Measurements from ENCODE around the gene CDH22.

The CDH22 gene

DNA sequence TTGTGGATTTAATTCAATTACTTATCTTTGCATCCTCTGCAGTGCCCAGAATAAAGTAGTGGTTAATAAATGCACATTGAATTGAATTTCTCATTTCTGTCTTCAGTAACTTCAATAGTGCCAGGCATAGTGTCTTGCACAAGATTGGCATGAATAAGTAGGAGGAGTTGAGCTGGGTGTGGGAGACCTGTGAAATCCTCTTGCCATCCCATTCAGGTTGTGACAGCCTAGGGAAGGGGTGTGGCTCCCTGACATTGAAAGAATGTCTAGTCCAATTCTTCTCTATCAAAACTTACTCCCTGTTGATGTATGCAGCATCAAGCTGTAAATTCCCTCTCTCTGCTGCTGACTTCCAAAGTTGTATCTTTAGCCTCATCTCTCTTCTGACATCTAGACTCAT, 73.2 kb downstream of the CDH22 start:
- Mint-ChIP-seq H3K27ac (no peak overlapping the region), H3K36me3 (ENCODE audit: low read depth) (no peaks in the 10 kb centered on the region), H3K27me3 (ENCODE audit: low read depth) (peaks cover 45% of the 10 kb centered on the region), H3K4me1 (no peaks in the 10 kb centered on the region), H3K4me3 (no peak overlapping the region), H3K9me3 (no peaks in the 10 kb centered on the region)
- TF ChIP-seq, protein P1, sequence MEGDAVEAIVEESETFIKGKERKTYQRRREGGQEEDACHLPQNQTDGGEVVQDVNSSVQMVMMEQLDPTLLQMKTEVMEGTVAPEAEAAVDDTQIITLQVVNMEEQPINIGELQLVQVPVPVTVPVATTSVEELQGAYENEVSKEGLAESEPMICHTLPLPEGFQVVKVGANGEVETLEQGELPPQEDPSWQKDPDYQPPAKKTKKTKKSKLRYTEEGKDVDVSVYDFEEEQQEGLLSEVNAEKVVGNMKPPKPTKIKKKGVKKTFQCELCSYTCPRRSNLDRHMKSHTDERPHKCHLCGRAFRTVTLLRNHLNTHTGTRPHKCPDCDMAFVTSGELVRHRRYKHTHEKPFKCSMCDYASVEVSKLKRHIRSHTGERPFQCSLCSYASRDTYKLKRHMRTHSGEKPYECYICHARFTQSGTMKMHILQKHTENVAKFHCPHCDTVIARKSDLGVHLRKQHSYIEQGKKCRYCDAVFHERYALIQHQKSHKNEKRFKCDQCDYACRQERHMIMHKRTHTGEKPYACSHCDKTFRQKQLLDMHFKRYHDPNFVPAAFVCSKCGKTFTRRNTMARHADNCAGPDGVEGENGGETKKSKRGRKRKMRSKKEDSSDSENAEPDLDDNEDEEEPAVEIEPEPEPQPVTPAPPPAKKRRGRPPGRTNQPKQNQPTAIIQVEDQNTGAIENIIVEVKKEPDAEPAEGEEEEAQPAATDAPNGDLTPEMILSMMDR (IDR thresholded peaks at IDR 0.05; ENCODE audit: unreplicated experiment in 3 of 3): no peak

DNA sequence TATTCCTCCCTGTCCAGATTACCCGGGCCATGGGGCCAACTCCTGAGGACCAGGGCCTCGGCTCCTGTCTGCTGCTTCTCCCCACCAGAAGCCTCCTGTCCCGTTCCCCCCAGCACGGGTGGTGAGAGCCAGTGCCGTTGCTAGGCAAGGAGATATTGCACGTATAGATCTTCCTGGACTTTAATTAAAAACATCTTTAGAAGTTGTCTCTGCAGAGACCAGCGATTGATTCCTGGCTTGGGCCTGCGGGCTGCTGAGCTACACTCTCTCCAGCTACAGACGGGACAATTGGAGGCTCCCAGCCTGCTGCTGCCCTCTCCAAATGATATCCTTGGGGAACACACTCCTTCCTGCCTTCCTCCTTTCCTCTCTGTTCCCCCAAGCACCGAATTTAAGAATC, 74.6 kb downstream of the CDH22 start:
- Mint-ChIP-seq H3K9me3 (no peaks in the 10 kb centered on the region), H3K27me3 (ENCODE audit: low read depth) (peaks cover 50% of the 10 kb centered on the region), H3K36me3 (ENCODE audit: low read depth) (no peaks in the 10 kb centered on the region), H3K27ac (no peak overlapping the region), H3K4me1 (no peaks in the 10 kb centered on the region), H3K4me3 (no peak overlapping the region)
- TF ChIP-seq, protein P1 (IDR thresholded peaks at IDR 0.05; ENCODE audit: unreplicated experiment in 3 of 3): no peak

DNA sequence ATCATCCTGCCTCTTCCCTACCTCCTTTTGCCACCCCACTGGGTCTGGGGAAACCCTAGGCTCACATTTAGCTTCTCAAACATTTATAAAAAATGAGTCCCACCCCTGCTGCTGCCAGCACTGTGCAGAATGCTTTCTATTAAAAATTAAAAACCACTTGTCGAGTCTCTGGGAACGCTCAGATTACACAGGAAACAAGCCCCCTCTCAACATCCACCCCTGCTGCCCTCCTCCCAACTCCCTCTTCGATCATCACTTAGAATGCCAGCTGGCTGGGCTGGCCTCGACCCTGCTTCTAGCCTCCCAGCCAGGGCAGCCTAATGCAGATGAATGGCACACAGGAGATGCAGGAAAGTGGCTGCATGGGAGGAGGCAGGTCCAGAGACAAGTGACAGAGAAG, 75.8 kb downstream of the CDH22 start:
- Mint-ChIP-seq H3K4me3 (no peak overlapping the region), H3K4me1 (no peaks in the 10 kb centered on the region), H3K36me3 (ENCODE audit: low read depth) (no peaks in the 10 kb centered on the region), H3K27me3 (ENCODE audit: low read depth) (peaks cover 53% of the 10 kb centered on the region), H3K9me3 (no peaks in the 10 kb centered on the region), H3K27ac (no peak overlapping the region)
- TF ChIP-seq, protein P1 (IDR thresholded peaks at IDR 0.05; ENCODE audit: unreplicated experiment in 3 of 3): no peak

DNA sequence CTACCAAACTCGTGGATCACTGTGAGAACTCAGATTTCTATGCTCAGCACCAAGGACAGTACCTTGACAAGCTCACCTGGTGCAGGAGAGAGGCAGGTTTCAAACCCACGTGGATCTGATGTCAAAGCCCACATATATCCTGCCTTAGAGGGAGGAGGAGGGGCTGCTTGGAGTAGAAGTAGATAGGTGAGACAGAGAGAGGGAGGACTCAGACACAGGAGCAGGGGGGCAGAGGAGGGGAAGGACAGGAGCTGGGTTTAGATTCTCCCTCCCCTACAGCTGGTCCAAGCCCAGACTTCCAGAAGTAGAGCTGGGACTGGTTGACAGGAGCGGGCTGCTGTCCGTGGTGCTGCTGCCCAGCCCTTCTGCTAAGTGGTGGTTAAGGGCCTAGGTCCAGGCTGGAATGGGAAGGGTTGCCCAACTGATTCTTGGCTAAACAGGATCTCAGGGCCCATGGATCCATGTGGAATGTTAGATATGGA, 77.5 kb downstream of the CDH22 start:
- Mint-ChIP-seq H3K4me3 (no peak overlapping the region), H3K9me3 (no peaks in the 10 kb centered on the region), H3K4me1 (no peaks in the 10 kb centered on the region), H3K36me3 (ENCODE audit: low read depth) (no peaks in the 10 kb centered on the region), H3K27me3 (ENCODE audit: low read depth) (peaks cover 56% of the 10 kb centered on the region), H3K27ac (no peak overlapping the region)
- TF ChIP-seq, protein P1 (IDR thresholded peaks at IDR 0.05; ENCODE audit: unreplicated experiment in 3 of 3): no peak

DNA sequence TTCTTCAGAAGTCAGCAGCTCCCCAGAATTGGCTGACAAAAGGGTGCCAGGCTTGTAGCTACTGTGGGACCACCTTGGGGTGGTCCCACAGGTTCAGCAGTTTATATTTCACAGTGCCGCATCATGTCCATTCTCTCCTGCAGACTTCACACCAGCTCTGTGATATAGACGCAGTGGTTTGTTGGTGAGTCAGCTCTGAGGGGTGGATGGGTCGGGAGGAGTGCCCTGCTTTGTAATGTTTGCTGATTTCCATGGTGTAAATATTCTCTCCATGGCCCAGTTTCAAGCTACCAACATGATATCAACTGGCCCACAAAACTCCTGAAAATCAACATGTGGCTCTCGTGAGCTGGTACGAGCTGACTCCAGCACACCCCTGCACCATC, 78.2 kb downstream of the CDH22 start:
- no peak overlapping the region for H3K27ac Mint-ChIP-seq
- no peak overlapping the region for H3K4me3 Mint-ChIP-seq
- no peaks in the 10 kb centered on the region for H3K4me1 Mint-ChIP-seq
- TF ChIP-seq, protein P1 (IDR thresholded peaks at IDR 0.05; ENCODE audit: unreplicated experiment in 3 of 3): no peak
- no peaks in the 10 kb centered on the region for H3K9me3 Mint-ChIP-seq
- peaks cover 56% of the 10 kb centered on the region for H3K27me3 Mint-ChIP-seq (ENCODE audit: low read depth)
- no peaks in the 10 kb centered on the region for H3K36me3 Mint-ChIP-seq (ENCODE audit: low read depth)

DNA sequence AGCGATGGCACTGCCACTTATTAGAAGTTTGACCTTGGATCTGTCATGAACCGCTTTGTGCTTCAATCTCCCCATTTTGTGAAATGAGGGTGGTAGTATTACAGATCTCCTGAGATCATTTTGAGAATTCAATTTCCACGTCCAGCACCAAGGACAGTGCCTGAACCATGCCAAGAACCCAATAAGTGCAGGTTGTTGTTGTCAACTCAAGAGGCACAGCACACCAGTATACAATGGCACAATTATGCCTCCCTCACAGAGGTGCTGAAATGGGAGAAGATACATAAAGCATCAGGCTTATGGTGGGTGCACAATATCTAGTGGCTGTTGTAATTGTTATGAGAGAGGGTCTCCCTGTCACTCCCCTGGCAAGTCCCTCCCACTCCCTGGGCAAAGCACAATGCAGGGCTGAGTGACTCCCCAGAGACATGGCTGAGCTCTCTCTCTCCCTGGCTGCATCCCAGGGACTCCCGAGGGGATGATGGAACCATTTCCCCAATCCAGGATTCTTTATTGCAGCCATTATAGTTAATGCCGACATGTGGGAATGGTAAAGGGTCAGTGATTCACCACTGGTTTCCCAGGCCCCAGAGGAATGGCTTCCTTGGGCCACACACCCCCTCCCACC, 78.7 kb downstream of the CDH22 start:
- Mint-ChIP-seq H3K4me1 (no peaks in the 10 kb centered on the region), H3K27me3 (ENCODE audit: low read depth) (peaks cover 61% of the 10 kb centered on the region), H3K4me3 (no peak overlapping the region), H3K27ac (no peak overlapping the region), H3K9me3 (no peaks in the 10 kb centered on the region), H3K36me3 (ENCODE audit: low read depth) (no peaks in the 10 kb centered on the region)
- TF ChIP-seq, protein P1 (IDR thresholded peaks at IDR 0.05; ENCODE audit: unreplicated experiment in 3 of 3): no peak

Data from nephron (organoid).